ENCODE measurements around the gene CORO2B. TPM values are rescaled to one million over a fixed set of nuclear protein-coding genes. Genes with fewer than 3 reads are reported as not detected.

Gene CORO2B
- total RNA-seq, 1 experiment from 2014 or later = not detected

- peak; percentile 29 for DNase-seq (ENCODE audit: low spot score)
- in situ Hi-C loops (cut with HindIII; ENCODE audit: low sequenced_read_pairs) = no loop called here
Observed at GRCh38 chr15:68770216-68770615, 191.4 kb downstream of the CORO2B start.

- in situ Hi-C loops (cut with HindIII; ENCODE audit: low sequenced_read_pairs) = no loop called here
- DNase-seq (ENCODE audit: low spot score) = no peak
Observed at GRCh38 chr15:68773036-68773435, 194.2 kb downstream of the CORO2B start.

DNA sequence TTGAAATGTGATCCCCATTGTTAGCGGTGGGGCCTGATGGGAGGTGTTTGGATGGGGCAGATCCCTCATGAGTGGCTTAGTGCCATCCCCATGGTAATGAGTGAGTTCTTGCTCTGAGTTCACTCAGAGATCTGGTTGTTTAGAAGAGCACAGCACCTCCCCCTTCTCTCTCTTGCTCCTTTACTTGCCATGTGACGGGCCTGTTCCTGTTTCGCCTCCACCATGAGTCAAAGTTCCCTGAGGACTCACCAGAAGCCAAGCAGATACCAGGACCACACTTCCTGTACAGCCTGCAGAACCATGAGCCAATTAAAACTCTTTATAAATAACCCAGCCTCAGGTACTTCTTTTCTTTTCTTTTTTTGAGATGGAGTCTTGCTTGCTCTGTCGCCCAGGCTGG lies 195.3 kb downstream of the CORO2B start:
- DNase-seq (ENCODE audit: low spot score) = no peak
- in situ Hi-C loops (cut with HindIII; ENCODE audit: low sequenced_read_pairs) = no loop called here

DNA sequence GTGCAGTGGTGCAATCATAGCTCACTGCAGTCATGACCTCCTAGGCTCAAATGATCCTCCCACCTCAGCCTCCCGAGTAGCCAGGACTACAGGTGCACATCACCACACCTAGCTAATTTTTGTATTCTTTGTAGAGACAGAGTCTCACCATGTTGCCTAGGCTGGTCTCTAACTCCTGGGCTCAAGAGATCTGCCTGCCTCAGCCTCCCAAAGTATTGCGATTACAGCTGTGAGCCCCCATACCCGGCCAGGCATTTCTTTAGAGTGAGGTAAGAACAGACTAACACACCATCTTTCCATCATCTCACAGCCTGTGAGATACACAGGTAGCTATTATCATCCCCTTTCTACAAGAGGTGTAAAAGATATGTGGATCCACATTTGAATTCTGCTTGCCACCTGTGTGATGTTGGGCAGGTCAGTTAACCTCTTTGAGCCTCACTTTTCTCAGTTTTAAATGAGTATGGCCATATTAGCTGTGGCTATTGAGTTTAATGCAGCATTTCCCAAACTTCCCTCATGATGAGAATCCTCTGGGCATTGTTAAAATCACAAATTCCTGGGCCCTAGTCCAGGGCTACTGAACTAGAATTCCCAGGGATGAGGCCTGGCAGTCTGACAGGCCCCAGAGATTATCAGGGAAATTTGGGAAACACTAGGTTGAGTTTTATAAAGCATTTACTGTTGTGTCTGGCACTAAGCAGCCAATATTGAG lies 195.9 kb downstream of the CORO2B start:
- DNase-seq (ENCODE audit: low spot score) = no peak
- in situ Hi-C loops (cut with HindIII; ENCODE audit: low sequenced_read_pairs) = no loop called here

- no peak for DNase-seq (ENCODE audit: low spot score)
- in situ Hi-C loops (cut with HindIII; ENCODE audit: low sequenced_read_pairs) = no loop called here
Observed at GRCh38 chr15:68775236-68775577, 196.4 kb downstream of the CORO2B start.

DNA sequence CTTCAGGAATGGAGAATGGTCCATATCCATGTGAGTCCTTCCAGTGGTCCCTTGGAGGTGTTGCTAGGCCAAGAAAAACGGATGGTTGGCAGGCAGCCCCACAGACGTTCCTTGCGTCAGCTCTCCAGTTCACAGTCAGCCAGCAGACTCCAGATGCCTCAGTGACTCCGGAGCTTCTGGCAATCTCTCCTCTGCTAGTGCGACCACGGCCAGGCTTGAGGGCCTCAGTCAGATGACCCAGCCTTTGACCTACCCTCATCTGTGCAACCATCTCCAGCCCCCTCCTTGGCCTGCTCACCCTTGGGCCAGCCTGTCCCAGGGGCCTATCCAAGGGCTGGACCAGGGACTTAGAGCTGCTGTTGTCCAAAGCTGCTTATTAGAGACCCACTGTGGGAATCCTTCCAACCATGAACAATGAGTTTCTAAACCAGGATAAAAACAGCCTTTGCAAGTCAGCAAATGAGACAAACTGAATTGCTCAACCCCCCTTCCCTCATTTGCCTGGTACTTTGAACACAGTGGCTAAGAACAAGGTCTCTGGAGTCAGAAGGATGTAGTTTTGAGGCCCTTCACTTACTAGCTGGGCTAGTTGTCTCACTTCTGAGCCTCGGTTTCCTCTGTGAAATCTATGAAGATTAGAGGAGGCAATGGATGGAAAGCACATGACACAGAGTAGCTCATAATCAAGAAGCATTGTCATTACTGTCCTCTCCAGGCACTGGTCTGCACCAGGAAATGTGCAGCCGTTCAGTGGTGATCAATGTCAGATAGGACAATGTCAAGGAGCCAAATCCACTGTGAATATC lies 197.1 kb downstream of the CORO2B start:
- in situ Hi-C loops (cut with HindIII; ENCODE audit: low sequenced_read_pairs) = no loop called here
- DNase-seq (ENCODE audit: low spot score) = no peak

DNA sequence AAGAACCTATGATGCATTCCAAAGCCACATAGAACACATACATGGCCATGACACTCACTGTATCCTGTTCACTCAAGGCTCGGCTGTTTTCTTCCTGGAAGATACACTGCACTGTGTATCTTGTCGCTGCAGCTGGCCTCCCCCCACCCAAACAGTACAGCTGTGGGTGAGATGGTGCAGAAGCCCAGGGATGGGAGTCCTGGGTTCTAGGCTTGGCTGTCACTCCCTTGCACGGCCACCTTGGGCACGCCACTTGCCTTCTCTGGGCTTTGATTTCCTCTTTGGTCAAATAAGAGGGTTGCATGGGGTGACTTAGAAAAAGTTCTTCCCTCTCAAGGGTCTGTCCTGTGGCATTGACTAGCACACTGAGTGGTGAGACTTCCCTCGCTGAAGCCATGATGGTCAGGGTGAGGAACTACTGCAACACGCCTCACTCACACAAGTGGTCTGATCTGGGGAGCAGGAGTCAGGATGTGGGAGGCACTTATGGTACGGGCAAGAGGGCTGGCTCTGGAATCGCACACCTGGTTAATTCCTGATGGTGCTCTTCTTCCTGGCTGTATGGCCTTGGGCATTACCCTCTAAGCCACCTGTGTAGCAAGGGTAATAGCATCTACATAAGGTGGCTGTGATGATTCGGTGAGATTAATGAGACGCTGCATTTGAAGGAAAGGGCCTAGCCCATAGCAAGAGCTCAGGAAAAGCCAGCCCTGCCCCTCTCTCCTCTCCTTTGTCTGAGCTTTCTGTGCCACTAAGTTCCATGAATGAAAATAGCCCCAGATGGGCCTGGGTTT lies 197.9 kb downstream of the CORO2B start:
- in situ Hi-C loops (cut with HindIII; ENCODE audit: low sequenced_read_pairs) = no loop called here
- no peak for DNase-seq (ENCODE audit: low spot score)

Other genes with a start within 250 kb of the CORO2B start
- 11.6 TPM in 1 of 2 replicates, not detected in the other for gene ITGA11, start 146.8 kb upstream of the CORO2B start, total RNA-seq (2014; rRNA removed; shearing (Covaris generic))
- 35.3 and 124 TPM in 2 replicates for gene ANP32A, start 241.9 kb downstream of the CORO2B start, total RNA-seq (2014; rRNA removed; shearing (Covaris generic))